HG02759 (cell line): Measurements from ENCODE around the gene NCOA6.

ENCODE experiments used
- ATAC-seq: cut with Tn5 transposase; IDR thresholded peaks from one replicate; pipeline ENCODE4 v1.9.1; 2021; ENCODE audit warnings: mild to moderate bottlenecking, moderate library complexity; ENCODE audit not compliant: unreplicated experiment

The NCOA6 gene

DNA sequence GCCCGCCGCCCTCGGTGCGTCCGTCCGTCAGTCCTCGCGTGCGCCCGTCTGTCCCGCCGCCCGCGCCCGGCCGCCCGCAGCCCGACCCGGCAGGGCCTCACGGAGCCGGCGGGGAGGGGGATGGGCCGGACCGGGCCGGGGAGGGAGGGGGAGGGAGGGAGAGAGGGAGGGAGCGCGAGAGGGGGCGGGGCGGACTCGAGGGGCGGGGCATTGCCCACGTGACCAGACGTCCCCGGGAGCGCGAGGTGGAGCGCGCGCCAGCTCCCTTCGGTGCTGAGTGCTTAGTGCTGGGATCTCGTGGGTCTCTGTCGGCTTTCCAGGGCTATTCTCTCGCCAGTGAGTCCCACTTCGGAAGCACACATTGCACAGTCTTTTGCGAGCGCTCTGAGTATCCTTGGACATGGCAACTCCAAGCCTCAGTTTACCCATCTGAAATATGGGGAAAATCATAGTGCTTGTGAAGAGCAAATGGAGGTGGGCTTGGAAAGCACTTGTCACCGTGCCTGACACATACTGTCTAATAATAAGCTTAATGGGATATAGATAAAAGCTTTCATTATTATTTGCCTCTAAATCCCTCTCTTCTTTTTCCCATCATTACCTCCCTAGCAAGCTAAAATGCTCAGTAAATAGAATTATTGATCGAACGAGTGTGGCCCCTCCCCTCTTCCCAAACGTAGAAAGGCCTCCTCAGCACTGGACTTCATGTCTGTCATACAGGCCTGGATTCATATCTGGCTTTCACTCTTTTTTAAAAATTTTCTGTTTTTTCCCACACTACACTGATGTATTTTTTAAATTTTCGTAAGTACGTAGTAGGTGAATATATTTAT, at the start of gene NCOA6:
Gene NCOA6, minus strand, starts transcription at position 122 of the 833 bp plus-strand sequence. CDS start 43,296 bp downstream, outside the sequence.
- ATAC-seq = peak; percentile 64

- no peak for ATAC-seq
These were observed 48.7 kb upstream of the NCOA6 start for GRCh38 chr20:34874094-34874654.

- ATAC-seq = no peak
These were observed 48.2 kb upstream of the NCOA6 start for GRCh38 chr20:34873583-34874093.

DNA sequence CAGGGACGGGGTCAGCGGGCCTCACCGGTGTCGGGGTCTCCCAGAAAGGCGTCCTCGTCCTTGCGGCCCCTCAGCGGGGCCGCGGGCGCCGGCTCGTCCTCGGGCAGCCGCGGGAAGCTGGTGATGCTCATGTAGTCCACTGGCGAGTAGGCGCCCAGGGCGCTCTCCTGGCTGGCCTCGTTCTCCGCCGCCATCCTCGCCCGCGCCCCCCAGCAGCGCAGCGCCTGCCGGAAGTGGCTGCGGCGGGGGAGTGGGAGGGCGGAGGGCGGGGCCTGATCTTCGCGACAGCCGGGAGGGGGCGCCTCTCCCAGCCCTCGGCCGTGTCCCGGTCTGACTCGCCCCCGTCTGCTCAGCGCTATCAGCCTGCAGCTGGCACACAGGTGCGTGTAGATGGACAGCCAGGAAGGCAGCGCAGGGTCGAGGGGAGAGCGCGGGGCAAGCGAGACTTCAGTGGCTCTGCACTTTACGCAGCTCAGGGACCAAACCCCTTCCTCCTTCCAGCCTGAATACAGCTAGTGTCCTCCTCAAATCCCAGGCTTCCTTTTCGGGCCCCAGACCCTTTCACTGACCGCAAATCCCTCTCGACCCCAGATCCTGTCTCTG, 47.3 kb upstream of the NCOA6 start, which contains the start of gene GGT7:
Gene GGT7, minus strand, starts transcription at position 235 of the 603 bp plus-strand sequence. Its CDS starts 41 bp downstream, at position 194.
- ATAC-seq = peak; percentile 58

GRCh38 chr20:34871966-34872621, 46.6 kb upstream of the NCOA6 start:
- ATAC-seq = no peak

DNA sequence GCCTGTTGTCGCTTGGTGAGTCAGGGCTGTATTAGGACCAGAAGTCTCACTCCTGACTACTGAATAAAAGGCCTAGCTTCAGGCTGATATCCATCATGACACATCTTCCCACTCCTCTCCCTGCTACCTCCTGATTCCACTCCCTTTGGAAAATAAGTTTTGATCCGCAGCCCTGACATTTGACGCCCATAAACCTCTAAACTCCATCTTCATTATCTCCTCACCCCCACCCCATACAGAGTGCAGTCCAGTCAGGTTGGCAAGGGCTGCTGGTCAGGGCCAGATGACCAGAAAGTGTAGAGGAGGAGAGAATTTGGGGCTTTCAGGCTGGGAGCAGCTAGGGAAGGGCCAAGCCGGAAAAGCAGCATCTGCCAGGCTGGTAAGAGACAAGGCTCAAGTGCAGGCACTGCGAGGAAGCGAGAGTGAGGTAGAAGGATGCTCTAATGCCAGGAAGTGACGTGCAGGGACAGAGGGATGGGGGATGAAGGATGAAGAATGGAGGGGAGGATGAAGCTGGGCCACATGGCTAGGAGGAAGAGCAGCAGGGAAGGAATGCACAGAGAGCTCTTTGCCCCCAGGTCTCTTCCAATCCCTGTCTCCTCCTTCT, 46.0 kb upstream of the NCOA6 start:
- no peak for ATAC-seq

GRCh38 chr20:34864216-34864615, 38.8 kb upstream of the NCOA6 start:
- ATAC-seq = no peak

DNA sequence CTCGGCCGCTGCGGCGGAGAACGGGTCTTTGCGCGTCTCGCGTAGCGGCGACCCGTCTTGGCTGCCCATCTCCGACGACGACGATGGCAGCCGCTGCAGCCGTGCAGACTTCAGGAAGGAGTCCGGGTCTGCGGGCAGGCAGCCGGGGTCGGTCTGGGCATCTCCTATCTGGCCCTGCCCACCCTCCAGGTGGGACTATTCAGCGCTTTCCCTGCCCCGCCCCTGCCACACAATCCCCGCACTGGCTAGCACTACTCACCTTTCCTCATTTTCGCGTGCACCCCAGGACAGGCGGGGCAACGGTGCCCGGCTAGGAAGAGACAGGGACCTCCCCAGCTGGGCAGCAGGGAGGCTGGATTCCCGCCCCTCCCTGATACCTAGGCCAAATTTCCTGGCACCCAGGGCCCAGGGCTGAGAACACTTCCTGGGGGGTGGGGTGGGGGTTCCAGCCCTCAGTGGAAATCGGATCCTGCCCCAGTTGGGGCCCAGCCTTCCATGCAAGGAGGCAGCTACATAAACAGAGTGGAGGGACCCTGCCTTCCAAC, 38.0 kb upstream of the NCOA6 start:
- no peak for ATAC-seq

- ATAC-seq = no peak
These were observed 37.3 kb upstream of the NCOA6 start for GRCh38 chr20:34862724-34863123.

- ATAC-seq = no peak
These were observed 36.1 kb upstream of the NCOA6 start for GRCh38 chr20:34861386-34862084.

DNA sequence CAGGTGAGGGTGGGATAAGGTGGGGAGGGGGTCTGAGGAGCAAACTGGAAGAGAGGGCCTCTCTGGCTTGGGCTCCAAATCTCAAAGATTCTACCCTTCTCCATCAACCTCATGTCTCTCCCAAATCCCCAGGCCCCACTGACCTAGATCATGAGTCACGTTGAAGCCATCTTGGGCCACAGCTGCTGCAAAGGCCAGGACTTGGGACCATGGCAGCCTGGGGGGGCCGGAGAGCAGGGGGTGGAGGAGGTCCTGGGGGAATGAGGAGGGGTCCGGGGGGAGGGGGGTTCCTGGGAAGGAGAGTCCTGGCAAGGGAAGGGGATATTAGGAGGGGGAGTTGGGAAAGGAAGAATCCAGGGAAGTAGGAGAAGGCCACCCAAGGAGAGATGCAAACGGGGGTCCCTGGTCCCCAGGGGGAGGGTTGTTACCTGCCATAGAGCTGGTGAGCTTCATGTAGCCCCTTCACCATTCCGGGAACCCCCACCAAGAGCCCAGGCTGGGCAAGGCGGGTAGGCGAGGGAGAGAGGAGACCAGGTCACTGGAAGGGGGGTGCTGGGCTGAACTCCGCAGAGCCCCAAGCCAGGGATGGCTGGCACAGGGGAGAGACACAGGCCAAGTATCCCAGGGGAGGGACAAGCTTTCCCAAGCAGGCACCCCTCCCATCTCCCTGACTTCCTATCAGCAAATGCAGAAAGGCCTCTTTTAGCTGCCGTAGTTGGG, 34.5 kb upstream of the NCOA6 start:
- ATAC-seq = no peak

DNA sequence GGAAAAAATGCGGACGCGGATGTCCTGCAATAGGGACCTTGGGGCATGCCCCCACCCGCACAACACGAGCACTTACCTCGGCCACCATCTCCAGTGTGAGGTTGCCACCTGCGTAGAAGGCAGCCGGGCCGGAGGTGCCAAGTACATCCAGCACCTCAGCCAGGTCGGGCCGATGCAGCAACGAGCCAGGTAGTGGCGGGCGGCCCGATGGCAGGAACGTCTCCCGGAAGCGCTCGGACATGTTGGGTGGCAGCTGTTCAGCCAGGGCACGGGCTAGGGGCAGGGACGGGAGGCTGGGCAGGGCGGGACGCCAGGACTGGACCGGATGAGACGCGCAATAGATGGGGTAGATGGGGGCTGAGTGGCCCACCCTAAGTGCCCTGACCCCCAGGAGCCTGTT, 33.9 kb upstream of the NCOA6 start:
- ATAC-seq = no peak

GRCh38 chr20:34852298-34852697, 26.8 kb upstream of the NCOA6 start:
- no peak for ATAC-seq

DNA sequence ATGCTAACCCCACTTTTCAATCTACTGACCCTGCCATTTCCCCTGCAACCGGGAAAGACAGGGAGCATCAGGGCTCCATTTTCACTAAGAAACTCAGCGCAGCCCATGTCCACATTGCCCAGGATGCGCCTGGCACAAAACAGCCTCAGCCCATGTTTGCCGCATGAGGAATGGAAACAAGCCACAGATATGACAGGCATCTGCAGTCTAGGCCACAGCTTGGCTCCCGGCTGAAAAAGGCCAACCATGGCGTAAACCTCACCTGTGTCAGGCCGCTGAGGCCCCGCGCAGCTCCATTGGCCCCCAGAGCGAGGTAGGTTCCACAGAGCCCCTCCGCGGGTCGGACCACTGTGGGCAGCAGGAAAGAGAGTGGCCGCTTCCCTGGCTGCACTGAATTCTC, 25.5 kb upstream of the NCOA6 start:
- ATAC-seq = no peak

- ATAC-seq = no peak
These were observed 24.3 kb upstream of the NCOA6 start for GRCh38 chr20:34849778-34850177.

GRCh38 chr20:34848597-34848996, 23.1 kb upstream of the NCOA6 start:
- no peak for ATAC-seq

- ATAC-seq = no peak
These were observed 18.0 kb upstream of the NCOA6 start for GRCh38 chr20:34843421-34843820.

- ATAC-seq = no peak
These were observed 16.7 kb upstream of the NCOA6 start for GRCh38 chr20:34842143-34842542.

DNA sequence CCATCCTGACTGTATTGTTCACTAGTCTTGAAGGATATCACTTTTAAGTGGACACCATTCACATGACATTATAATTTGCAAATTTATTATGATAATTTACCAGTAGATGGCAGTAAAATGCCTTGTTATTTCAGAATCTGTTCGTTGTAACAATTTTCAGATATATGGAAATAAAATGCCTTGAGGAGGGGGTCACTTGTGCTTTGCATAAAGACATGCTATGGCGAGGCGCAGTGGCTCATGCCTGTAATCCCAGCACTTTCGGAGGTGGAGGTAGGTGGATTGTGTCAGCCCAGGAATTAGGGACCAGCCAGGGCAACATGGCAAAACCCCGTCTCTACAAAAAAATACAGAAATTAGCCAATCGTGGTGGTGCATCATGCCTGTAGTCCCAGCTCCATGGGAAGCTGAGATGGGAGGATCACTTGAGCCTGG, 9.0 kb upstream of the NCOA6 start:
- no peak for ATAC-seq
